ENCODE data around the gene UXS1.

UXS1 gene

DNA sequence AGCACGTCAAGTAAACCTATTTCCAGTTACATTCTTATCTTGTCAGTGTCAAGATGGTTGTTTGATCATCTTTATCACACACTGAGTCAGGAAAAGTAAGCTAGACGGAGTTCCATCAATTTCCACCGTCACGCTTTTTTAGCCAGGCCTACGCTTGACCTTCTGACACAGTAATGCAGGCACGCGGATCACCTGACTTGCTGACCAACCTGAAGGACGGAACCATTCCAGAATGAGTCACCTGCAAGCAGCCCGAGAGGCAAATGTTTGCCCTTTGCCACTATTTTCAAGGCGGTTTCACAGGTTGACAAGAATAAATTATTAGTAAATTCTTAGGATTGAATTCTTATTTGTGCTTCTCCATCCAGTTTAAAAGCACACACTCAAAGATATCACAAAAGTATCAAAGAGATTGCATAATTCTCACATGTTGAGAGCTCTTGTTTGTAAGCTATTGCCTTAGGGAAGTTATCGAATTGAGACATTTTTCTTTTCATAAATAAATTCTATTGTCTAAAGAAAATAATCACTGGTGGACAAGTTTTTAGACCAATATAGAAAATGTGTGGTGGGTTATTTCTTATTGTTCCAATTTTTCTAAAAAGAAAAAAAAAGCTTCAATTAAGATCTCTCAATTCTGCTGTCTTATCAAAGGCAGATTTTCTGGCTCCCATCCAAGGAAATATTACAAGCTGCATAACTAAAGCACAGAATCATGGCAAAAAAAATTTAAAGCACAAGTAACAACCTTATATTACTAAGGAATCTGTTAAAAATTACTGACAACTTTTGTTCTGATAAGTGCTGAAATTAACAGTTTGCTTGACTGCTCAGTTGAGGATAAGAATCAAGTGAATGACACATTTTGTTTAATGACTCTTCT, 31.9 kb downstream of the UXS1 start:
- DNase-seq (ENCODE audit: low read depth, low spot score) = no peak
- H3K4me1 ChIP-seq (ENCODE audit: control insufficient read depth, insufficient read depth, low read length) = peaks cover 12% of the 10 kb centered on the region

GRCh38 chr2:106161341-106161740, 32.8 kb downstream of the UXS1 start:
- Histone ChIP-seq H3K27ac (ENCODE audit: low read length) (no peak overlapping the region), H3K4me1 (ENCODE audit: control insufficient read depth, insufficient read depth, low read length) (peaks cover 9% of the 10 kb centered on the region), H3K36me3 (ENCODE audit: control insufficient read depth, insufficient read depth, low read length) (peaks cover 14% of the 10 kb centered on the region), H3K4me3 (ENCODE audit: low read length) (no peak overlapping the region), H3K9me3 (ENCODE audit: control insufficient read depth, insufficient read depth, low read length) (no peaks in the 10 kb centered on the region), H3K27me3 (ENCODE audit: control insufficient read depth, insufficient read depth, low read length) (no peaks in the 10 kb centered on the region)
- no peak for DNase-seq (ENCODE audit: low read depth, low spot score)
- WGBS (ENCODE audit: insufficient coverage, insufficient read length) = no CpG with 5 or more reads among the region's 4 CpGs

More for the DNA sequence above, 31.9 kb downstream of the UXS1 start:
- Histone ChIP-seq H3K9me3 (ENCODE audit: control insufficient read depth, insufficient read depth, low read length) (no peaks in the 10 kb centered on the region), H3K27me3 (ENCODE audit: control insufficient read depth, insufficient read depth, low read length) (no peaks in the 10 kb centered on the region), H3K36me3 (ENCODE audit: control insufficient read depth, insufficient read depth, low read length) (peaks cover 14% of the 10 kb centered on the region), H3K4me3 (ENCODE audit: low read length) (no peak overlapping the region), H3K27ac (ENCODE audit: low read length) (no peak overlapping the region)
- WGBS (ENCODE audit: insufficient coverage, insufficient read length) = no CpG with 5 or more reads among the region's 11 CpGs

DNA sequence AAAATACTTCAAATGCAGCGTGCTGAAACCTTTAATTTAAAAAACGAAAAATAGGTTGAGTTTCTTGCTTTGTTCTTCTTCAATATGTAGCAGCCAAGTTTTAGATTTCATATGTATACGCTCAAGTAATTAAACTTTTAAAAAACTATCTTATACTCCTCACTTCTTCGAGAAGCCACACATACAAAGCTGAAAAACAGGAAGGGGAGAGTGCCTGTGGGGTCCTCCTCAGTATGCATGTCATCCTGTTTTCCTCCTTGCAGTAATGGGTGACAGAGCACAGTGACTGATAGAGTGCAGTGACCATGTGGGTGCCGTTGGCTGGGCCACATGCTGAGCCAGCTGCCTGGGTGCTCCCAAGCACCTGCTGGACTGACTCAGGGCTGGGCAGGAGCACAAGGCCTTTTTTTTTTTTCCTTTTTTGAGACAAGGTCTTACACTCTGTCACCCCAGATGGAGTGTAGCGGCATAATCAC, 33.3 kb downstream of the UXS1 start:
- no peak for DNase-seq (ENCODE audit: low read depth, low spot score)
- no peak overlapping the region for H3K27ac ChIP-seq (ENCODE audit: low read length)
- H3K4me1 ChIP-seq (ENCODE audit: control insufficient read depth, insufficient read depth, low read length) = peaks cover 9% of the 10 kb centered on the region
- no peaks in the 10 kb centered on the region for H3K9me3 ChIP-seq (ENCODE audit: control insufficient read depth, insufficient read depth, low read length)
- H3K27me3 ChIP-seq (ENCODE audit: control insufficient read depth, insufficient read depth, low read length) = no peaks in the 10 kb centered on the region
- H3K4me3 ChIP-seq (ENCODE audit: low read length) = no peak overlapping the region
- H3K36me3 ChIP-seq (ENCODE audit: control insufficient read depth, insufficient read depth, low read length) = peaks cover 14% of the 10 kb centered on the region
- WGBS (ENCODE audit: insufficient coverage, insufficient read length) = 100% methylated on average over 1 of the region's 6 CpGs

DNA sequence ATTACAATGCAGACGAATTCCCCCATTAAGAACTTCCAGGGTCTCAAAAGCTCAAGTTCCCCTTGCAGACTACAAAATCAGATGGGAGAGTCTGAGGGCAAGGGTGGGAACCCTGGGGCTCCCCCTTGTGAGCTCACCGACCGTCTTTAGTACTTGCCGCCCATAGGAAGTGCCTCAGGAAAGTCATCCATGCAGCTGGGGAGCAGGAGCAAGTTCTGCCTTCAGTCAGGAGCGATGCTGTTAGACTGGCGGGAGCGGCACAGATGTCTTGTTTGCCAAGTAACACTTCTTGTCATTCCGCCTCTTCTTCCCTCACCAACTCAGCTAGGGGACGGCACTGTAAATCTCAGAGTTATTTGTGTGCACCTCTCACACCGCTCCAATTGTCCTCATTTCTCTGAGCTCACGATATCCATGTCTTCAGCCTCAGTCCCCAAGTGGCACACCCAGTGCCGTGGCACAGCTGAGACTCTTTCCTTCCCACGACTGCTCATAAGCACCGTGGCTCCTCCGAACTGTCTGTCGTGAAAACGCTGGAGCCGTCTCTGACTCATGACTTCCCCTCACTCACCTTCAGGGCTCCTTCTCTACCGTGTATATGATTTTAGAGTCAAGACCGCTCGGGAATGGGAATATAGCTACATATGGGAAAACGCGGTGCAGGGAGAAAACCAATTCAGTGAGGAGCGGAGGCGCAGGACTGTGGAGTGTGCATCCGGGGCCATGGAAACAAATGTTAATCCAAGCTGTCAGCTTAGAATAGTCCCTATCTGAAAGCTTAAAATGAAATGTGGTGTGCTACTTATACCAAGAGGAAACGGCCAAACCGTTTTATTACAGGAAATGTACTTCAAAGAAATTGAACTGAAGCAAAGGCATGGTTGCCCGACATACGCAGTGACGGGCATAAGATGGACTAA, 34.0 kb downstream of the UXS1 start:
- WGBS (ENCODE audit: insufficient coverage, insufficient read length) = no CpG with 5 or more reads among the region's 31 CpGs
- H3K36me3 ChIP-seq (ENCODE audit: control insufficient read depth, insufficient read depth, low read length) = peaks cover 14% of the 10 kb centered on the region

GRCh38 chr2:106158871-106159270, 35.2 kb downstream of the UXS1 start:
- Histone ChIP-seq H3K27ac (ENCODE audit: low read length) (no peak overlapping the region), H3K4me1 (ENCODE audit: control insufficient read depth, insufficient read depth, low read length) (peaks cover 1% of the 10 kb centered on the region), H3K4me3 (ENCODE audit: low read length) (no peak overlapping the region), H3K9me3 (ENCODE audit: control insufficient read depth, insufficient read depth, low read length) (no peaks in the 10 kb centered on the region), H3K27me3 (ENCODE audit: control insufficient read depth, insufficient read depth, low read length) (no peaks in the 10 kb centered on the region), H3K36me3 (ENCODE audit: control insufficient read depth, insufficient read depth, low read length) (peaks cover 14% of the 10 kb centered on the region)
- DNase-seq (ENCODE audit: low read depth, low spot score) = no peak
- WGBS (ENCODE audit: insufficient coverage, insufficient read length) = no CpG with 5 or more reads among the region's 10 CpGs

More for the DNA sequence above, 34.0 kb downstream of the UXS1 start:
- Histone ChIP-seq H3K27me3 (ENCODE audit: control insufficient read depth, insufficient read depth, low read length) (no peaks in the 10 kb centered on the region), H3K4me3 (ENCODE audit: low read length) (no peak overlapping the region), H3K4me1 (ENCODE audit: control insufficient read depth, insufficient read depth, low read length) (peaks cover 8% of the 10 kb centered on the region), H3K9me3 (ENCODE audit: control insufficient read depth, insufficient read depth, low read length) (no peaks in the 10 kb centered on the region), H3K27ac (ENCODE audit: low read length) (no peak overlapping the region)
- no peak for DNase-seq (ENCODE audit: low read depth, low spot score)

DNA sequence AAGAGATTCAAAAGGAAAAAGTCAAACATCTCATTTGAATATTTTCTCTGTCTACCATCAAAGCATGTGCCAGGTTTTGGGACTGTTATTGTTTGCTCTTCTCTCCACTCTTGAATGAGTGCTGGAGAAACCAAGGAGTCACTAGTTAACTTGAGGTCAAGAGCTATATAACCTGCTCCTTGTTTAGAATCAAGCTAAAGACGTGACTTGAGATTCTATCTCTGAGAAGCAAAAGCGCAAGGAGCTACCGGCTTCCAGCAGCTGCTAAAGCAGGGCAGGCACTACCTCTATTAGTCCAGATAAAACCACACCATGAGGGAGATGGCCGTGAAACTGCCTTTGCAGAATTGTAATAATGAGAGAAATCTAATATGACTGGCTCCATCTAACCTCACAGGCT, 36.0 kb downstream of the UXS1 start:
- Histone ChIP-seq H3K27ac (ENCODE audit: low read length) (no peak overlapping the region), H3K4me1 (ENCODE audit: control insufficient read depth, insufficient read depth, low read length) (no peaks in the 10 kb centered on the region), H3K36me3 (ENCODE audit: control insufficient read depth, insufficient read depth, low read length) (peaks cover 14% of the 10 kb centered on the region), H3K27me3 (ENCODE audit: control insufficient read depth, insufficient read depth, low read length) (no peaks in the 10 kb centered on the region), H3K4me3 (ENCODE audit: low read length) (no peak overlapping the region), H3K9me3 (ENCODE audit: control insufficient read depth, insufficient read depth, low read length) (no peaks in the 10 kb centered on the region)
- no CpG with 5 or more reads among the region's 4 CpGs for WGBS (ENCODE audit: insufficient coverage, insufficient read length)
- DNase-seq (ENCODE audit: low read depth, low spot score) = no peak

GRCh38 chr2:106157416-106157815, 36.7 kb downstream of the UXS1 start:
- no CpG with 5 or more reads among the region's 3 CpGs for WGBS (ENCODE audit: insufficient coverage, insufficient read length)
- Histone ChIP-seq H3K36me3 (ENCODE audit: control insufficient read depth, insufficient read depth, low read length) (peaks cover 14% of the 10 kb centered on the region), H3K27me3 (ENCODE audit: control insufficient read depth, insufficient read depth, low read length) (no peaks in the 10 kb centered on the region), H3K4me1 (ENCODE audit: control insufficient read depth, insufficient read depth, low read length) (no peaks in the 10 kb centered on the region), H3K27ac (ENCODE audit: low read length) (no peak overlapping the region), H3K4me3 (ENCODE audit: low read length) (no peak overlapping the region), H3K9me3 (ENCODE audit: control insufficient read depth, insufficient read depth, low read length) (no peaks in the 10 kb centered on the region)
- DNase-seq (ENCODE audit: low read depth, low spot score) = no peak

DNA sequence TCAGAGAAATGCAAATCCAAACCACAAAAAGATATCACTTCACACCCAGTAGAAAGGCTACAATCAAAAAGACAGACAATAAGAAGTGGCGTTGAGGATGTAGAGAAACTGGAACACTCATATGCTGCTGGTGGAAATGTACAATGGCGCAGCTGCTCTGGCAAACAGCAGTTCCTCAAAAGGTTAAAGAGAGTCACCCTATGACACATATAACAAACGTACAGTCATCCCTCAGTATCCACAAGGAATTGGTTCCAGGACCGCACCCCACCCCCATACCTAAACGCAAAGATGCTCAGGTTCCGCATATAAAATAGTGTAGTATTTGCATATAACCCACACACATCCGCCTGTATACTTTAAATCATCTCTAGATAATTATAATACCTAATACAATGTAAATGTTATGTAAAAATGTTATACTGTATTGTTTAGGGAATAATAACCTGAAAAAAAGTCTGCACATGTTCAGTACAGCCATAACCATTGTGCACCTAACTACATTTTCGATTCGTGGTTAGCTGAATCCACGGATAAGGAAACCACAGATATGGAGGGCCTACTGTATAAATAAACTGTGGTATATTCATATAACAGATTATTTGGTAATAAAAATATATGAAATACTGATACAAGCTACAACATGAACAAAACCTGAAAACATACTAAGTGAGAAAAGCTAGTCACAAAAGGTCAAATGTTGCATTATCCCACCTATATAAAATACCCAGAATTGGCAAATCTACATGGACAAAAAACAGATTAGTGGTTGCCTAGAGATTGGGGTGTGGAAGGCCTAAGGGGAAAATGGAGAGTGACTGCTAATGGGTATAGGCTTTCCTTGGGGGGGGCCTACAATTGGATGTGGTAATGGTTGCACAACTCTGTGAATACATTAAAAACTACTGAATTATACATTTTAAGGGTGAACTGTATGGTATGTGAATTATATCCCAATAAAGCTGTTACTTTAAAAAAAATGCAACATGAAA, 37.5 kb downstream of the UXS1 start:
- Histone ChIP-seq H3K4me3 (ENCODE audit: low read length) (no peak overlapping the region), H3K27me3 (ENCODE audit: control insufficient read depth, insufficient read depth, low read length) (no peaks in the 10 kb centered on the region), H3K27ac (ENCODE audit: low read length) (no peak overlapping the region), H3K9me3 (ENCODE audit: control insufficient read depth, insufficient read depth, low read length) (no peaks in the 10 kb centered on the region), H3K4me1 (ENCODE audit: control insufficient read depth, insufficient read depth, low read length) (no peaks in the 10 kb centered on the region), H3K36me3 (ENCODE audit: control insufficient read depth, insufficient read depth, low read length) (peaks cover 14% of the 10 kb centered on the region)
- WGBS (ENCODE audit: insufficient coverage, insufficient read length) = no CpG with 5 or more reads among the region's 10 CpGs
- DNase-seq (ENCODE audit: low read depth, low spot score) = no peak

GRCh38 chr2:106153781-106154180, 40.3 kb downstream of the UXS1 start:
- H3K4me1 ChIP-seq (ENCODE audit: control insufficient read depth, insufficient read depth, low read length) = no peaks in the 10 kb centered on the region
- H3K36me3 ChIP-seq (ENCODE audit: control insufficient read depth, insufficient read depth, low read length) = no peaks in the 10 kb centered on the region
- no peak overlapping the region for H3K4me3 ChIP-seq (ENCODE audit: low read length)
- no CpG with 5 or more reads among the region's 1 CpG for WGBS (ENCODE audit: insufficient coverage, insufficient read length)
- no peaks in the 10 kb centered on the region for H3K27me3 ChIP-seq (ENCODE audit: control insufficient read depth, insufficient read depth, low read length)
- H3K9me3 ChIP-seq (ENCODE audit: control insufficient read depth, insufficient read depth, low read length) = no peaks in the 10 kb centered on the region
- no peak for DNase-seq (ENCODE audit: low read depth, low spot score)
- no peak overlapping the region for H3K27ac ChIP-seq (ENCODE audit: low read length)
